PC-3 (cell line): ENCODE measurements around the gene ACADL. TPM values are rescaled to one million over a fixed set of nuclear protein-coding genes. Genes with fewer than 3 reads are reported as not detected.

Source experiments
- ATAC-seq: fragments of 200-7000 bp; cut with Tn5 transposase; 2 replicates; pipeline ENCODE4 v1.9.1; 2020; ENCODE audit warnings: mild to moderate bottlenecking, moderate library complexity
- BruUV-seq: library from RNA; stranded (reverse); fragments of 400-500 nt; replicated peaks from 2 replicates; lab custom pipeline; 2021; lab: Mats Ljungman, UMichigan
- CTCF ChIA-PET: fragments of 300-600 bp; sonication (Branson Sonifier 250); formaldehyde crosslinking; loops from one replicate; lab custom pipeline; 2022; ENCODE audit warnings: antibody characterized with exemption; lab: Charles Lee
- POLR2A ChIA-PET: fragments of 300-600 bp; sonication (Branson Sonifier 250); formaldehyde crosslinking; loops from one replicate; lab custom pipeline; 2022; ENCODE audit warnings: antibody characterized with exemption; ENCODE audit not compliant: unreplicated experiment; lab: Charles Lee
- DNase-seq: peaks from one replicate; pipeline ENCODE4 v3.0.0-alpha.2; 2015
- H2AFZ ChIP-seq: fragments of 300-600 bp; sonication (generic); 2 replicates; pipeline ENCODE4 v1.6.0; 2016; ENCODE audit warnings: antibody characterized with exemption, low read length
- H3F3A ChIP-seq: fragments of 300-600 bp; sonication (generic); one replicate; pipeline ENCODE4 v1.6.0; 2017; ENCODE audit warnings: antibody characterized with exemption, low read length, control low read depth, mild to moderate bottlenecking; ENCODE audit not compliant: unreplicated experiment
- H3K27ac ChIP-seq: fragments of 300-600 bp; sonication (generic); 2 replicates; pipeline ENCODE4 v1.5.1; 2016; ENCODE audit warnings: mild to moderate bottlenecking, low read length
- H3K27me3 ChIP-seq: fragments of 300-600 bp; sonication (generic); 2 replicates; pipeline ENCODE4 v1.6.1; 2016; ENCODE audit warnings: low read length, mixed read lengths
- H3K36me3 ChIP-seq: fragments of 300-600 bp; sonication (generic); 2 replicates; pipeline ENCODE4 v1.6.1; 2016; ENCODE audit warnings: low read depth, mixed run types, low read length, mixed read lengths
- H3K4me1 ChIP-seq: fragments of 300-600 bp; sonication (generic); 2 replicates; pipeline ENCODE4 v1.5.1; 2016; ENCODE audit warnings: low read length; ENCODE audit not compliant: insufficient read depth
- H3K4me2 ChIP-seq: fragments of 300-600 bp; sonication (generic); 2 replicates; pipeline ENCODE4 v1.6.0; 2016; ENCODE audit warnings: low read length
- H3K4me3 ChIP-seq: fragments of 300-600 bp; sonication (generic); 2 replicates; pipeline ENCODE4 v1.5.1; 2016; ENCODE audit warnings: mild to moderate bottlenecking, low read length, mixed read lengths
- H3K79me2 ChIP-seq: fragments of 300-600 bp; sonication (generic); 2 replicates; pipeline ENCODE4 v1.6.1; 2017; ENCODE audit warnings: low read length, mixed read lengths
- H3K9ac ChIP-seq: fragments of 300-600 bp; sonication (generic); 2 replicates; pipeline ENCODE4 v1.6.0; 2016; ENCODE audit warnings: mild to moderate bottlenecking, low read length
- H3K9me2 ChIP-seq: fragments of 300-600 bp; sonication (generic); replicated peaks from 2 replicates; pipeline ENCODE4 v1.6.1; 2016; ENCODE audit warnings: mixed run types, low read length, mixed read lengths
- H3K9me3 ChIP-seq: fragments of 300-600 bp; sonication (generic); 2 replicates; pipeline ENCODE4 v1.6.1; 2016; ENCODE audit warnings: low read length, mixed read lengths
- H4K20me1 ChIP-seq: fragments of 300-600 bp; sonication (generic); 2 replicates; pipeline ENCODE4 v1.6.1; 2016; ENCODE audit warnings: low read length, mixed read lengths
- EZH2 ChIP-seq: fragments of 300-600 bp; sonication (generic); IDR thresholded peaks from one replicate; pipeline ENCODE4 v1.6.1; 2017; ENCODE audit warnings: antibody characterized with exemption, mild to moderate bottlenecking, low read length; ENCODE audit not compliant: unreplicated experiment
- EZH2phosphoT487 ChIP-seq: fragments of 300-600 bp; sonication (generic); IDR thresholded peaks from 2 replicates; pipeline ENCODE4 v1.6.1; 2018; ENCODE audit warnings: mild to moderate bottlenecking, antibody characterized with exemption, low read length, borderline replicate concordance
- intact Hi-C: fragments of 100-400 bp; cut with micrococcal nuclease; formaldehyde crosslinking; loops from 2 replicates; pipeline ENCODE4 v1.9.0; 2023
- total RNA-seq: library from RNA; depleted of rRNA; stranded (reverse); fragments of >200 nt; gene quantifications from 2 replicates; pipeline ENCODE4 v1.2.3, GENCODE V29; 2014
- TF ChIP-seq, protein P1 (sequence below): fragments of 300-600 bp; sonication (generic); conservative IDR thresholded peaks from 2 replicates; pipeline ENCODE4 v1.5.1; 2017; ENCODE audit warnings: antibody characterized with exemption, low read depth, mild to moderate bottlenecking, low read length

ACADL gene
- total RNA-seq, 1 experiment from 2014 or later: 0.07 TPM

DNA sequence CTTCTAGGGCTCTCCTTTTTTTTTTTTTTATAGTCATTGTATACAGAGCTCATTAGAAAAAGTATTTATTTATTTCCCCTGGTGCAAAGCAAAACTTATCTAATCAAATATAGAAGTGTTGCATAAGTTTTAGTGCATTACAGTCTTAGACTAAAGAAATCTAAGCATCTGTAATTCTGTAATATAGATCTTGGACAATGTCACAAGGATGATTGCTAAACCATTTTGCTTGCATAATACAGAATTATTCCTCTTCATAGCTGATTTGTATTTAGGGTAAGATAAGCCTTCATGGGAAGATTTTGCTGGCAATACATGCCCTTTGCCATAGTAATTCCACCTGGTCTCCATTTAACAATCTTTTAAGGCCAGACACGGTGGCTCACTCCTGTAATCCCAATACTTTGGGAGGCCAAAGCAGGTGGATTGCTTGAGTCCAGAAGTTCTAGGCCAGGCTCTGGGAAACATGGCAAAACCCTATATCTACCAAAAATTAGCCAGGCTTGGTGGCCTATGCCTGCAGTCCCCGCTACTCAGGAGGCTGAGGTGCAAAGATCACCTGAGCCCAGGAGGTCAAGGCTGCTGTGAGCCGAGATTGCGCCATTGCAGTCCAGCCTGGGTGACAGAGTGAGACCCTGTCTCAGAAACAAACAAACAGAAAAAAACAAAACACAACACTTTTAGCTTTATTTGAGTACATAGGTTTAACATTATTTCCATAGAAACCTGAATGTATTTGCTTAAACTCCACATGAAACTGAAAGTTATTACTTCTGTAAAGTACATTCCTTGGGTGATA, 2.2 kb upstream of the ACADL start:
- TF ChIP-seq, protein P1, sequence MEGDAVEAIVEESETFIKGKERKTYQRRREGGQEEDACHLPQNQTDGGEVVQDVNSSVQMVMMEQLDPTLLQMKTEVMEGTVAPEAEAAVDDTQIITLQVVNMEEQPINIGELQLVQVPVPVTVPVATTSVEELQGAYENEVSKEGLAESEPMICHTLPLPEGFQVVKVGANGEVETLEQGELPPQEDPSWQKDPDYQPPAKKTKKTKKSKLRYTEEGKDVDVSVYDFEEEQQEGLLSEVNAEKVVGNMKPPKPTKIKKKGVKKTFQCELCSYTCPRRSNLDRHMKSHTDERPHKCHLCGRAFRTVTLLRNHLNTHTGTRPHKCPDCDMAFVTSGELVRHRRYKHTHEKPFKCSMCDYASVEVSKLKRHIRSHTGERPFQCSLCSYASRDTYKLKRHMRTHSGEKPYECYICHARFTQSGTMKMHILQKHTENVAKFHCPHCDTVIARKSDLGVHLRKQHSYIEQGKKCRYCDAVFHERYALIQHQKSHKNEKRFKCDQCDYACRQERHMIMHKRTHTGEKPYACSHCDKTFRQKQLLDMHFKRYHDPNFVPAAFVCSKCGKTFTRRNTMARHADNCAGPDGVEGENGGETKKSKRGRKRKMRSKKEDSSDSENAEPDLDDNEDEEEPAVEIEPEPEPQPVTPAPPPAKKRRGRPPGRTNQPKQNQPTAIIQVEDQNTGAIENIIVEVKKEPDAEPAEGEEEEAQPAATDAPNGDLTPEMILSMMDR: no peak
- no peak for TF ChIP-seq EZH2phosphoT487
- no peak for TF ChIP-seq EZH2
- H3K9ac ChIP-seq: no peak overlapping the region
- DNase-seq: no peak
- no peak overlapping the region for H3K4me3 ChIP-seq
- no peak overlapping the region for H2AFZ ChIP-seq
- no peak for ATAC-seq
- H3K27ac ChIP-seq: no peak overlapping the region
- H3K79me2 ChIP-seq: no peaks in the 10 kb centered on the region
- POLR2A ChIA-PET: no interaction called here
- no peaks in the 10 kb centered on the region for H4K20me1 ChIP-seq
- H3K9me2 ChIP-seq: no peaks in the 10 kb centered on the region
- peaks cover 66% of the 10 kb centered on the region for H3K27me3 ChIP-seq
- intact Hi-C loops: no loop called here
- CTCF ChIA-PET: no interaction called here
- no peaks in the 10 kb centered on the region for H3K9me3 ChIP-seq
- peaks cover 6% of the 10 kb centered on the region; the same call in 1 of the 2 replicates for H3K4me1 ChIP-seq
- H3K36me3 ChIP-seq: no peaks in the 10 kb centered on the region
- no peaks in the 10 kb centered on the region for H3F3A ChIP-seq
- no peak overlapping the region for H3K4me2 ChIP-seq
- no TSS peak for BruUV-seq

DNA sequence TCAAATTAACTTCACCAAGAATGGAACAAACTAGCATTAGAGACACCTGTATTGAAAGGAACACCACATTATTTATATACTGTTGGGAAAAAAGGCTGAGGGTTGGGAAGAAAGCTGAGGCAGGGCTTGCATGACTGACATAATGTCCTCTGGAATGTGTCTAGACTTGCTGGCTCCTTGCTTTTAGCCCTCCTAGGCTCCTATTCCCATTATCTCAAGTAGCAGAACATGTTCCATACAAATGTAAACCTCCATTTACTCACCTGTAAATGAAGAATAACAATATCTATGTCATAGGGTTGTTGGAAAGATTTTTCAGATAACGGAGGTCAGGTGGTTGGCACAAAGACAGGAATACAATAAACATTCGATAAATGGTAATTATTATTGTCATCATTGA, 976 bp upstream of the ACADL start:
- no peaks in the 10 kb centered on the region for H3K79me2 ChIP-seq
- no peak overlapping the region for H3K4me2 ChIP-seq
- intact Hi-C loops: no loop called here
- no TSS peak for BruUV-seq
- H3F3A ChIP-seq: no peaks in the 10 kb centered on the region
- ATAC-seq (no peak), DNase-seq (no peak)
- peaks cover 6% of the 10 kb centered on the region; the same call in 1 of the 2 replicates for H3K4me1 ChIP-seq
- H2AFZ ChIP-seq: no peak overlapping the region
- no peak overlapping the region for H3K27ac ChIP-seq
- no peaks in the 10 kb centered on the region for H3K9me2 ChIP-seq
- TF ChIP-seq EZH2 (no peak), EZH2phosphoT487 (no peak)
- TF ChIP-seq, protein P1: no peak
- peaks cover 76% of the 10 kb centered on the region for H3K27me3 ChIP-seq
- no peaks in the 10 kb centered on the region for H3K9me3 ChIP-seq
- no peaks in the 10 kb centered on the region for H4K20me1 ChIP-seq
- CTCF ChIA-PET: no interaction called here
- POLR2A ChIA-PET: no interaction called here
- H3K9ac ChIP-seq: no peak overlapping the region
- no peak overlapping the region for H3K4me3 ChIP-seq
- no peaks in the 10 kb centered on the region for H3K36me3 ChIP-seq

DNA sequence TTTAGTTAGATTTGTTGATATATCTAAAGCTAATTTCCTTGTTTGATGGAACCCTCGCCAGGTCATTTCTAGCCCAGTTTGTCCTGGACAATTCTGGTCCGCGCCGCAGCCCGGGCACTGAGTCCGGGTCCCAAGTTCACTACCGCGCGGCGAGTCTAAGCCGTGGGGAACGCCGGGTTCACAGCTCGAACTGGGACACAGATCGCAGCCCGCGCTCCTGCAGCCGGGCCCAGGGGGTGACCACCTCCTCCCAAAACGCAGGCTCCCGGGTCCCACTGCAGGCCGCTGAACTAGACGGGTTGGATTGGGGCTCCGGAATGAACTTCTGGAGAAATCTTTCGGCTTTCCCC, 681 bp downstream of the ACADL start:
- Histone ChIP-seq H3K79me2 (no peaks in the 10 kb centered on the region), H4K20me1 (no peaks in the 10 kb centered on the region), H2AFZ (peak overlapping the region; percentile 76), H3K27me3 (peaks cover 85% of the 10 kb centered on the region), H3K27ac (no peak overlapping the region), H3K4me2 (peak overlapping the region; percentile 87), H3F3A (no peaks in the 10 kb centered on the region), H3K9me3 (no peaks in the 10 kb centered on the region), H3K36me3 (no peaks in the 10 kb centered on the region), H3K4me3 (peak overlapping the region; percentile 61), H3K9ac (no peak overlapping the region), H3K4me1 (peaks cover 6% of the 10 kb centered on the region; the same call in 1 of the 2 replicates), H3K9me2 (no peaks in the 10 kb centered on the region)
- no TSS peak for BruUV-seq
- ChIA-PET POLR2A (no interaction called here), CTCF (no interaction called here)
- DNase-seq (no peak), ATAC-seq (peak; percentile 62)
- intact Hi-C loops: no loop called here
- TF ChIP-seq, protein P1: no peak
- TF ChIP-seq EZH2 (no peak), EZH2phosphoT487 (no peak)
